ENCODE measurements around the gene PACS1.

The PACS1 gene

GRCh38 chr11:66118847-66119246 is 48.8 kb downstream of the PACS1 start:
- no peaks in the 10 kb centered on the region for H3K27me3 ChIP-seq (ENCODE audit: low read depth, low read length)
- H3K27ac ChIP-seq (ENCODE audit: low read length): no peak overlapping the region
- no peak overlapping the region for H3K4me3 ChIP-seq (ENCODE audit: low read length)
- no peak overlapping the region for H2AFZ ChIP-seq (ENCODE audit: low read depth, low read length)
- no peaks in the 10 kb centered on the region for H3K36me3 ChIP-seq (replicated peaks; ENCODE audit: low read depth, low read length)
- H3K9ac ChIP-seq (ENCODE audit: low read length): no peak overlapping the region
- no peak for TF ChIP-seq EZH2phosphoT487 (IDR thresholded peaks at IDR 0.05; ENCODE audit: low read depth)
- TF ChIP-seq, protein P1, sequence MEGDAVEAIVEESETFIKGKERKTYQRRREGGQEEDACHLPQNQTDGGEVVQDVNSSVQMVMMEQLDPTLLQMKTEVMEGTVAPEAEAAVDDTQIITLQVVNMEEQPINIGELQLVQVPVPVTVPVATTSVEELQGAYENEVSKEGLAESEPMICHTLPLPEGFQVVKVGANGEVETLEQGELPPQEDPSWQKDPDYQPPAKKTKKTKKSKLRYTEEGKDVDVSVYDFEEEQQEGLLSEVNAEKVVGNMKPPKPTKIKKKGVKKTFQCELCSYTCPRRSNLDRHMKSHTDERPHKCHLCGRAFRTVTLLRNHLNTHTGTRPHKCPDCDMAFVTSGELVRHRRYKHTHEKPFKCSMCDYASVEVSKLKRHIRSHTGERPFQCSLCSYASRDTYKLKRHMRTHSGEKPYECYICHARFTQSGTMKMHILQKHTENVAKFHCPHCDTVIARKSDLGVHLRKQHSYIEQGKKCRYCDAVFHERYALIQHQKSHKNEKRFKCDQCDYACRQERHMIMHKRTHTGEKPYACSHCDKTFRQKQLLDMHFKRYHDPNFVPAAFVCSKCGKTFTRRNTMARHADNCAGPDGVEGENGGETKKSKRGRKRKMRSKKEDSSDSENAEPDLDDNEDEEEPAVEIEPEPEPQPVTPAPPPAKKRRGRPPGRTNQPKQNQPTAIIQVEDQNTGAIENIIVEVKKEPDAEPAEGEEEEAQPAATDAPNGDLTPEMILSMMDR (IDR thresholded peaks at IDR 0.05; ENCODE audit: low read depth, low read length): no peak
- peaks cover 33% of the 10 kb centered on the region for H3K4me1 ChIP-seq (ENCODE audit: low read length)
- H3K9me3 ChIP-seq (ENCODE audit: insufficient read depth, low read length): no peaks in the 10 kb centered on the region
- H4K20me1 ChIP-seq (ENCODE audit: insufficient read depth, low read length): no peaks in the 10 kb centered on the region
- no peak overlapping the region for H3K4me2 ChIP-seq (ENCODE audit: low read length)
- no peaks in the 10 kb centered on the region for H3K79me2 ChIP-seq (ENCODE audit: low read length)

GRCh38 chr11:66119348-66120133 is 49.5 kb downstream of the PACS1 start:
- no peaks in the 10 kb centered on the region for H4K20me1 ChIP-seq (ENCODE audit: insufficient read depth, low read length)
- no peaks in the 10 kb centered on the region for H3K79me2 ChIP-seq (ENCODE audit: low read length)
- no peak for TF ChIP-seq EZH2phosphoT487 (IDR thresholded peaks at IDR 0.05; ENCODE audit: low read depth)
- TF ChIP-seq, protein P1 (IDR thresholded peaks at IDR 0.05; ENCODE audit: low read depth, low read length): no peak
- H3K4me1 ChIP-seq (ENCODE audit: low read length): peaks cover 26% of the 10 kb centered on the region
- no peaks in the 10 kb centered on the region for H3K36me3 ChIP-seq (replicated peaks; ENCODE audit: low read depth, low read length)
- H3K27ac ChIP-seq (ENCODE audit: low read length): no peak overlapping the region
- no peak overlapping the region for H3K4me3 ChIP-seq (ENCODE audit: low read length)
- no peak overlapping the region for H2AFZ ChIP-seq (ENCODE audit: low read depth, low read length)
- H3K9me3 ChIP-seq (ENCODE audit: insufficient read depth, low read length): no peaks in the 10 kb centered on the region
- H3K27me3 ChIP-seq (ENCODE audit: low read depth, low read length): no peaks in the 10 kb centered on the region
- no peak overlapping the region for H3K4me2 ChIP-seq (ENCODE audit: low read length)
- H3K9ac ChIP-seq (ENCODE audit: low read length): no peak overlapping the region

DNA sequence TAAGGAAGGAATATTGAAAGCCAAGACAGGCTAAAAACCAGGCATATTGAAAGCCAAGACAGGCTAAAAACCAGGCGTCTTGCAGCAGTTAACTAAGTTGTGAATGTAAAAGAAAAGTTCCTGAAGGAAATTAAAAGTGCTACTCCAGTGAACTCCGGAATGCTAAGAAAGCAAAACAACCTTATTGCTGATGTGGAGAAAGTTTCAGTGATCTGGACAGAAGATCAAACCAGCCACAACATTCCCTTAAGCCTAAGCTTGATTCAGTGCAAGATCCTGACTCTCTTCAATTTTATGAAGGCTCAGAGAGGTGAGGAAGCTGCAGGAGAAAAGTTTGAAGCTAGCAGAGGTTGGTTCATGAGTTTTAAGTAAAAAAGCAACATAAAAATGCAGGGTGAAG is 51.4 kb downstream of the PACS1 start:
- Histone ChIP-seq H2AFZ (ENCODE audit: low read depth, low read length) (no peak overlapping the region), H3K27ac (ENCODE audit: low read length) (no peak overlapping the region), H3K9me3 (ENCODE audit: insufficient read depth, low read length) (no peaks in the 10 kb centered on the region), H3K36me3 (replicated peaks; ENCODE audit: low read depth, low read length) (no peaks in the 10 kb centered on the region), H3K4me3 (ENCODE audit: low read length) (no peak overlapping the region), H4K20me1 (ENCODE audit: insufficient read depth, low read length) (no peaks in the 10 kb centered on the region), H3K27me3 (ENCODE audit: low read depth, low read length) (no peaks in the 10 kb centered on the region), H3K79me2 (ENCODE audit: low read length) (no peaks in the 10 kb centered on the region), H3K4me2 (ENCODE audit: low read length) (no peak overlapping the region), H3K4me1 (ENCODE audit: low read length) (peaks cover 20% of the 10 kb centered on the region), H3K9ac (ENCODE audit: low read length) (no peak overlapping the region)
- TF ChIP-seq EZH2phosphoT487 (IDR thresholded peaks at IDR 0.05; ENCODE audit: low read depth): no peak
- TF ChIP-seq, protein P1 (IDR thresholded peaks at IDR 0.05; ENCODE audit: low read depth, low read length): no peak

- peaks cover 27% of the 10 kb centered on the region for H3K4me1 ChIP-seq (ENCODE audit: low read length)
- no peaks in the 10 kb centered on the region for H4K20me1 ChIP-seq (ENCODE audit: insufficient read depth, low read length)
- no peak overlapping the region for H2AFZ ChIP-seq (ENCODE audit: low read depth, low read length)
- no peaks in the 10 kb centered on the region for H3K79me2 ChIP-seq (ENCODE audit: low read length)
- H3K9ac ChIP-seq (ENCODE audit: low read length): no peak overlapping the region
- no peak overlapping the region for H3K27ac ChIP-seq (ENCODE audit: low read length)
- H3K4me2 ChIP-seq (ENCODE audit: low read length): no peak overlapping the region
- TF ChIP-seq EZH2phosphoT487 (IDR thresholded peaks at IDR 0.05; ENCODE audit: low read depth): no peak
- TF ChIP-seq, protein P1 (IDR thresholded peaks at IDR 0.05; ENCODE audit: low read depth, low read length): no peak
- no peaks in the 10 kb centered on the region for H3K27me3 ChIP-seq (ENCODE audit: low read depth, low read length)
- no peaks in the 10 kb centered on the region for H3K9me3 ChIP-seq (ENCODE audit: insufficient read depth, low read length)
- no peak overlapping the region for H3K4me3 ChIP-seq (ENCODE audit: low read length)
- H3K36me3 ChIP-seq (replicated peaks; ENCODE audit: low read depth, low read length): no peaks in the 10 kb centered on the region
Observed at GRCh38 chr11:66123902-66124301, 53.8 kb downstream of the PACS1 start.
